GM23248 (cell line): ENCODE data around the gene FRMD5. TPM values are rescaled to one million over a fixed set of nuclear protein-coding genes. Genes with fewer than 3 reads are reported as not detected.

ENCODE experiments used
- DNase-seq: peaks from one replicate; pipeline ENCODE4 v3.0.0-alpha.2; 2015
- H2AFZ ChIP-seq: fragments of 200-600 bp; sonication (generic); 2 replicates; pipeline ENCODE4 v1.6.1; 2016; ENCODE audit warnings: antibody characterized with exemption
- H3F3A ChIP-seq: fragments of 200-600 bp; sonication (generic); 2 replicates; pipeline ENCODE4 v1.6.1; 2016; ENCODE audit warnings: mild to moderate bottlenecking, antibody characterized with exemption, mixed run types; ENCODE audit not compliant: insufficient read depth
- H3K27ac ChIP-seq: fragments of 200-600 bp; sonication (generic); 2 replicates; pipeline ENCODE4 v1.5.1; 2016; ENCODE audit warnings: mild to moderate bottlenecking
- H3K27me3 ChIP-seq: fragments of 200-600 bp; sonication (generic); replicated peaks from 2 replicates; pipeline ENCODE4 v1.6.1; 2016; ENCODE audit warnings: mild to moderate bottlenecking; ENCODE audit not compliant: insufficient read depth
- H3K36me3 ChIP-seq: fragments of 200-600 bp; sonication (generic); 2 replicates; pipeline ENCODE4 v1.6.1; 2016; ENCODE audit warnings: low read depth, mild to moderate bottlenecking
- H3K4me1 ChIP-seq: fragments of 200-600 bp; sonication (generic); 2 replicates; pipeline ENCODE4 v1.6.1; 2016; ENCODE audit warnings: mild to moderate bottlenecking; ENCODE audit not compliant: insufficient read depth
- H3K4me2 ChIP-seq: fragments of 200-600 bp; sonication (generic); one replicate; pipeline ENCODE4 v1.6.1; 2016; ENCODE audit warnings: mild to moderate bottlenecking; ENCODE audit not compliant: unreplicated experiment
- H3K4me3 ChIP-seq: fragments of 200-600 bp; sonication (generic); 2 replicates; pipeline ENCODE4 v1.5.1; 2016; ENCODE audit warnings: mild to moderate bottlenecking
- H3K79me2 ChIP-seq: fragments of 200-600 bp; sonication (generic); 2 replicates; pipeline ENCODE4 v1.6.1; 2016; ENCODE audit warnings: mild to moderate bottlenecking; ENCODE audit not compliant: insufficient read depth
- H3K9ac ChIP-seq: fragments of 200-600 bp; sonication (generic); 2 replicates; pipeline ENCODE4 v1.6.1; 2016; ENCODE audit warnings: mild to moderate bottlenecking
- H3K9me2 ChIP-seq: fragments of 200-600 bp; sonication (generic); 2 replicates; pipeline ENCODE4 v1.6.1; 2016; ENCODE audit warnings: mixed run types, mild to moderate bottlenecking, moderate library complexity; ENCODE audit not compliant: insufficient read depth
- H3K9me3 ChIP-seq: fragments of 200-600 bp; sonication (generic); one replicate; pipeline ENCODE4 v1.6.1; 2017; ENCODE audit warnings: low read depth
- H4K20me1 ChIP-seq: fragments of 200-600 bp; sonication (generic); 2 replicates; pipeline ENCODE4 v1.6.0; 2016; ENCODE audit not compliant: insufficient read depth
- EZH2 ChIP-seq: fragments of 200-600 bp; sonication (generic); IDR thresholded peaks from 2 replicates; pipeline ENCODE4 v1.6.1; 2018; ENCODE audit warnings: antibody characterized with exemption, mild to moderate bottlenecking; ENCODE audit not compliant: insufficient read depth, poor library complexity, severe bottlenecking
- EZH2phosphoT487 ChIP-seq: fragments of 200-600 bp; sonication (generic); IDR thresholded peaks from 2 replicates; pipeline ENCODE4 v1.6.1; 2018; ENCODE audit warnings: antibody characterized with exemption, moderate library complexity, mild to moderate bottlenecking, low read depth; ENCODE audit not compliant: insufficient read depth
- WGBS, 2 experiments: methylation state at CpG; one replicate each; pipeline ENCODE4 v1.1.6; 2015 to 2017; ENCODE audit warnings: low lambda C conversion rate in 2 of 2, low coverage in 1 of 2; ENCODE audit errors: missing lambda C conversion rate in 2 of 2; 5-methylcytosine and 5-hydroxymethylcytosine counted together
- in situ Hi-C: fragments of 300-500 bp; cut with MboI; formaldehyde crosslinking; loops from 2 replicates; pipeline ENCODE4 v1.15.0; 2020
- polyA plus RNA-seq: library from polyadenylated mRNA; unstranded; fragments of >200 nt; fragmentation: Nextera tagmentation; extraction: Ambion mirVana; gene quantifications from 2 replicates; pipeline ENCODE4 v1.2.1, GENCODE V29; 2016
- total RNA-seq: library from RNA; depleted of rRNA; stranded (reverse); fragments of >200 nt; shearing (Covaris generic); gene quantifications from 2 replicates; pipeline ENCODE4 v1.2.3, GENCODE V29; 2014

FRMD5 gene
- total and polyA plus RNA-seq, 2 experiments from 2014 or later: 0.65 to 2.9 TPM

DNA sequence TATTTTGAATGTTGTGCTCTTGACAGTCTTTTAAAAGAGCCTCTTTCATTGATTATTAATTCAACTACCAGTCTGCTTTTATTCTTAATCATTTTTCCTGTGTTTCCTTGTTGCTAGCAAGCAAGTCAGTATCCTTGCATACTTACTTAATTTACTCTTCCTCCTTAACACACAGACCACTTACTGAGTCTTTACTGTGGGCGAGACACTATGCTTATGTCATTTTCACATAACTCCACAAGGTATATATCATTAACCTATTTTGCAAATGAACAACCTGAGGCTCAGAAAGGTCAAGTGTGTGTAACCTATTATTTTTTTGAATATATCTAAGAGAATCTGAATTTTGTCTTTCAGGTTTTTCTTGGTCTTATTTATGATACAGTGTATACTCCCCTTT lies 237.3 kb downstream of the FRMD5 start:
- DNase-seq: no peak
- peaks cover 29% of the 10 kb centered on the region for H3K4me1 ChIP-seq
- no peaks in the 10 kb centered on the region for H4K20me1 ChIP-seq
- in situ Hi-C loops: no loop called here
- H3K9ac ChIP-seq: no peak overlapping the region
- H3K36me3 ChIP-seq: no peaks in the 10 kb centered on the region
- H3K27me3 ChIP-seq: no peaks in the 10 kb centered on the region
- H3K4me2 ChIP-seq: no peak overlapping the region
- H3K4me3 ChIP-seq: no peak overlapping the region
- H3K79me2 ChIP-seq: no peaks in the 10 kb centered on the region
- H3K27ac ChIP-seq: no peak overlapping the region
- 92 to 100% methylated on average over 1 of the region's 1 CpG for WGBS, 2 experiments
- H2AFZ ChIP-seq: no peak overlapping the region
- no peaks in the 10 kb centered on the region for H3K9me2 ChIP-seq
- H3F3A ChIP-seq: peaks cover 34% of the 10 kb centered on the region
- H3K9me3 ChIP-seq: no peaks in the 10 kb centered on the region
- TF ChIP-seq EZH2: no peak
- TF ChIP-seq EZH2phosphoT487: no peak

DNA sequence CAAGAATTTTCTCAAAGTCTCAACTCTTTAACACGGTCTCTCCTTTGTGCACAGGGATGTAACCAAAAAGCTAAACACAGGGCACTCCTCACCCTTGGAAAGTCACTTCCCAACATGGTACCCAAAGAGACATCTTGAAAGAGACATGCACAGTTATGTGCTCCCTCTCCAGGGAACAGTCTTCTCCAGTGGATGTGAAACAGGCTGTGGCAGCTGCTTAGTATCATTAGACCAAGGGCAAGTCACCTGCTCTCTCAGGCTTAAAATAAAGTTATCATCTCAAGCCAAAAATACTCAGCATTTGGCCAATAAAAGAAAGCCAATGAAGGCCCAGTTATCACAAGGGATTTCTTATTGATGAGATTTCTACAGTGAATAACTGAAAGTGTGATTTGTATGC lies 239.9 kb downstream of the FRMD5 start:
- Histone ChIP-seq H3K4me2 (no peak overlapping the region), H3K27ac (no peak overlapping the region), H4K20me1 (no peaks in the 10 kb centered on the region), H3K79me2 (no peaks in the 10 kb centered on the region), H2AFZ (no peak overlapping the region), H3F3A (peaks cover 34% of the 10 kb centered on the region), H3K27me3 (no peaks in the 10 kb centered on the region), H3K9me3 (no peaks in the 10 kb centered on the region), H3K4me1 (peaks cover 29% of the 10 kb centered on the region), H3K9me2 (no peaks in the 10 kb centered on the region), H3K9ac (no peak overlapping the region), H3K36me3 (no peaks in the 10 kb centered on the region), H3K4me3 (no peak overlapping the region)
- TF ChIP-seq EZH2: no peak
- WGBS, 2 experiments: 94 to 100% methylated on average over 1 of the region's 1 CpG
- in situ Hi-C loops: no loop called here
- no peak for DNase-seq

DNA sequence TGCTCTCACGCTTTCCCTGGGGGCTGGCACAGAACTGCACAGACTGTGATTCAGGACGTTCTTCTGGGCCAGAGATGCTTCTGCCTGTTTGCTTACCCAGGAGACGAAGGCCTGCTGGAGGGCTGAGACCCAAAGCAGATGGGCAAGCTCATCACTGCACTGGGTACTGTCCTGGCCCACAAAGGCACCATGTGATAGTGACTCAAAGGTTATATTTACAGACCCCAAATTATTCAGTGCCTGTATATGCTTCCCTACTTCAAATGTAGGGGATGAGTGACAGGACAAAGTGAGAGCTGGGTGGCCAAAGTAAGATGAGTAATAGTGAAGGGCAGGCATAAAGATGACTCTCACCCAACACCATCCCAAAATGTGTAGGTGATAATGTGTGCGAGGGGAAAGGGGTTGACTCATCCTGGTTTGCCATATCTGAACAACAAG lies 240.9 kb downstream of the FRMD5 start:
- WGBS, 2 experiments: 7 to 12% methylated on average over 4 of the region's 4 CpGs
- no peaks in the 10 kb centered on the region for H3K79me2 ChIP-seq
- no peak overlapping the region for H2AFZ ChIP-seq
- peak; percentile 76 for DNase-seq
- H3K9ac ChIP-seq: no peak overlapping the region
- no peaks in the 10 kb centered on the region for H3K9me2 ChIP-seq
- peak overlapping the region; percentile 13 for H3K4me2 ChIP-seq
- H3K4me3 ChIP-seq: no peak overlapping the region
- TF ChIP-seq EZH2 (no peak), EZH2phosphoT487 (no peak)
- H3K36me3 ChIP-seq: no peaks in the 10 kb centered on the region
- peaks cover 26% of the 10 kb centered on the region for H3K4me1 ChIP-seq
- in situ Hi-C loops: no loop called here
- H3F3A ChIP-seq: peaks cover 31% of the 10 kb centered on the region
- H3K9me3 ChIP-seq: no peaks in the 10 kb centered on the region
- peak overlapping the region; percentile 13; the same call in 1 of the 2 replicates for H3K27ac ChIP-seq
- H3K27me3 ChIP-seq: no peaks in the 10 kb centered on the region
- no peaks in the 10 kb centered on the region for H4K20me1 ChIP-seq

DNA sequence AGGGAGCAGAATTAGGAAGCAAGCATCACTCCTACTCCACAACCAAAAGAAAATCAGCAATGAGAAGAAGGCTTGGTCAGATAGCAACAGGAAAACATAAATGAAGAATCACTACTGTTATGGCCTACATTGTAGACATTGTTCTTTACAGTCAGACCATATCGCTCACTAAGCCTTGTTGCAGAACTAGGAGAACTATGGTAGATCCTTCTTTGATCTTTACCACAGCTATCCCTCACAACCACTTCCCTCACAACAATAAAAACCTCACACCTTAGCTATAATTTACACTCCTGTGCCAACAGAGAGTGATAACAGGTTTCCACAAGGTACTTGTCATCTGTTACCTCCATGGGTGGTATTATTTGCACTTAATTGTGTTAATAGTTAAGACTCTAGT lies 241.7 kb downstream of the FRMD5 start:
- Histone ChIP-seq H2AFZ (no peak overlapping the region), H3K27ac (no peak overlapping the region), H3K27me3 (no peaks in the 10 kb centered on the region), H3K4me2 (no peak overlapping the region), H4K20me1 (no peaks in the 10 kb centered on the region), H3K9me3 (no peaks in the 10 kb centered on the region), H3F3A (peaks cover 24% of the 10 kb centered on the region), H3K9me2 (no peaks in the 10 kb centered on the region), H3K4me1 (peaks cover 18% of the 10 kb centered on the region), H3K36me3 (no peaks in the 10 kb centered on the region), H3K79me2 (no peaks in the 10 kb centered on the region), H3K4me3 (no peak overlapping the region), H3K9ac (no peak overlapping the region)
- 100% methylated on average over 1 of the region's 1 CpG for WGBS, 2 experiments
- in situ Hi-C loops: no loop called here
- TF ChIP-seq EZH2 (no peak), EZH2phosphoT487 (no peak)
- DNase-seq: no peak

DNA sequence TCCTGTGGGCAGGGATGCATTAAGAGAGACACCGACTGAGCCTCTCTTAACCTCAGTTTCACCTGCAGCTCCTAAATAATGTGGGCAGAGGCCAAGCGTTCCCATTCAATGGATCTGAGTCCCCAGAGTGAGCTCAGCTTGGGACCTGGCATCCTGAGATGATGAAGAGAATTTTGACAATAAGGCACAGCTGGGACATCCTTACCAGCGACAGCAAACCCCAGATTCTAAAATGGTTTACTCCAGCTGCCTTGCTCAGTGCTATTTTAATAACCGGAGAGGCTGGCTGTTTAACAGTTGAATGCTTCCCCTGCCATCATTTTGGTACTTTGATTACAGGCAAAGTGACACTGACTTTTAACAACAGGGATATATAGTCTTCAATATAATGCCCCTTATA lies 244.5 kb downstream of the FRMD5 start:
- Histone ChIP-seq H3K4me2 (no peak overlapping the region), H3K27me3 (no peaks in the 10 kb centered on the region), H3K9ac (no peak overlapping the region), H3K4me3 (no peak overlapping the region), H3F3A (peaks cover 17% of the 10 kb centered on the region), H2AFZ (no peak overlapping the region), H3K4me1 (peaks cover 13% of the 10 kb centered on the region), H3K27ac (no peak overlapping the region), H3K9me3 (no peaks in the 10 kb centered on the region), H3K9me2 (no peaks in the 10 kb centered on the region), H4K20me1 (no peaks in the 10 kb centered on the region), H3K79me2 (no peaks in the 10 kb centered on the region), H3K36me3 (no peaks in the 10 kb centered on the region)
- WGBS, 2 experiments: 81 to 89% methylated on average over 4 of the region's 4 CpGs
- in situ Hi-C loops: no loop called here
- no peak for TF ChIP-seq EZH2
- TF ChIP-seq EZH2phosphoT487: no peak
- DNase-seq: no peak
